Caco-2 (cell line): ENCODE results near the gene SH3YL1. TPM values are rescaled to one million over a fixed set of nuclear protein-coding genes. Genes with fewer than 3 reads are reported as not detected.

Experiments
- BruUV-seq: library from RNA; stranded (reverse); fragments of 400-500 nt; replicated peaks from 2 replicates; lab custom pipeline; 2021; lab: Mats Ljungman, UMichigan
- CTCF ChIA-PET: fragments of 300-600 bp; sonication (Branson Sonifier 250); formaldehyde crosslinking; loops from one replicate; lab custom pipeline; 2022; ENCODE audit warnings: antibody characterized with exemption; lab: Charles Lee
- POLR2A ChIA-PET: fragments of 300-600 bp; sonication (Branson Sonifier 250); formaldehyde crosslinking; loops from one replicate; lab custom pipeline; 2022; ENCODE audit warnings: antibody characterized with exemption; lab: Charles Lee
- DNase-seq, 2 experiments: peaks; one replicate each; pipeline versions ENCODE4 v3.0.0 to v3.0.0-alpha.2; 2020 to 2022
- H3K27me3 ChIP-seq: replicated peaks from 2 replicates; pipeline ENCODE4 v1.6.0; 2011; ENCODE audit warnings: low read length; ENCODE audit not compliant: control insufficient read depth, insufficient read depth
- H3K36me3 ChIP-seq: 2 replicates; pipeline ENCODE4 v1.5.1; 2011; ENCODE audit warnings: low read length; ENCODE audit not compliant: control insufficient read depth, insufficient read depth
- H3K4me1 ChIP-seq: fragments of 250-450 bp; sonication (Bioruptor Pico); 2 replicates; pipeline ENCODE4 v1.5.1; 2020; ENCODE audit warnings: mild to moderate bottlenecking
- H3K4me3 ChIP-seq: 2 replicates; pipeline ENCODE4 v1.5.1; 2011; ENCODE audit warnings: low read depth, mild to moderate bottlenecking, control low read depth, low read length
- H3K9me3 ChIP-seq: fragments of 250-450 bp; sonication (Bioruptor Pico); 2 replicates; pipeline ENCODE4 v1.5.1; 2020; ENCODE audit warnings: mild to moderate bottlenecking, moderate library complexity
- H3K27ac Mint-ChIP-seq: one replicate; pipeline ENCODE4 v1.8.0; 2022; ENCODE audit warnings: mixed read lengths; ENCODE audit not compliant: unreplicated experiment
- H3K27me3 Mint-ChIP-seq: one replicate; pipeline ENCODE4 v1.8.0; 2022; ENCODE audit warnings: mixed read lengths; ENCODE audit not compliant: insufficient read depth, unreplicated experiment
- H3K36me3 Mint-ChIP-seq: one replicate; pipeline ENCODE4 v1.8.0; 2022; ENCODE audit warnings: mild to moderate bottlenecking, mixed read lengths; ENCODE audit not compliant: insufficient read depth, unreplicated experiment
- H3K4me1 Mint-ChIP-seq: one replicate; pipeline ENCODE4 v1.8.0; 2022; ENCODE audit warnings: low read depth, mixed read lengths; ENCODE audit not compliant: unreplicated experiment
- H3K4me3 Mint-ChIP-seq: one replicate; pipeline ENCODE4 v1.8.0; 2022; ENCODE audit warnings: mild to moderate bottlenecking, moderate library complexity, mixed read lengths; ENCODE audit not compliant: unreplicated experiment
- H3K9me3 Mint-ChIP-seq: one replicate; pipeline ENCODE4 v1.8.0; 2022; ENCODE audit warnings: mixed read lengths; ENCODE audit not compliant: unreplicated experiment
- intact Hi-C: fragments of 100-400 bp; cut with micrococcal nuclease; formaldehyde crosslinking; loops from one replicate; pipeline ENCODE4 v1.10.0; 2022; ENCODE audit not compliant: unreplicated experiment
- total RNA-seq: library from RNA; stranded (reverse); gene quantifications from 2 replicates; pipeline ENCODE4 v1.2.3, GENCODE V29; 2022
- TF ChIP-seq, protein P1 (sequence below), 2 experiments: fragments of 200-600 bp in 1 of 2; IDR thresholded peaks; 1 replicate in 1 of 2; 2 replicates in 1 of 2; pipeline versions ENCODE4 v1.5.1 to v1.8.0; 2011 to 2022; ENCODE audit warnings: antibody characterized with exemption in 1 of 2, control low read depth in 1 of 2, inconsistent platforms in 1 of 2, low read depth in 1 of 2, low read length in 1 of 2, mild to moderate bottlenecking in 1 of 2, moderate library complexity in 1 of 2; ENCODE audit not compliant: insufficient read depth in 1 of 2, severe bottlenecking in 1 of 2, unreplicated experiment in 1 of 2

The SH3YL1 gene
- total RNA-seq, 1 experiment from 2014 or later: 76.0 TPM

DNA sequence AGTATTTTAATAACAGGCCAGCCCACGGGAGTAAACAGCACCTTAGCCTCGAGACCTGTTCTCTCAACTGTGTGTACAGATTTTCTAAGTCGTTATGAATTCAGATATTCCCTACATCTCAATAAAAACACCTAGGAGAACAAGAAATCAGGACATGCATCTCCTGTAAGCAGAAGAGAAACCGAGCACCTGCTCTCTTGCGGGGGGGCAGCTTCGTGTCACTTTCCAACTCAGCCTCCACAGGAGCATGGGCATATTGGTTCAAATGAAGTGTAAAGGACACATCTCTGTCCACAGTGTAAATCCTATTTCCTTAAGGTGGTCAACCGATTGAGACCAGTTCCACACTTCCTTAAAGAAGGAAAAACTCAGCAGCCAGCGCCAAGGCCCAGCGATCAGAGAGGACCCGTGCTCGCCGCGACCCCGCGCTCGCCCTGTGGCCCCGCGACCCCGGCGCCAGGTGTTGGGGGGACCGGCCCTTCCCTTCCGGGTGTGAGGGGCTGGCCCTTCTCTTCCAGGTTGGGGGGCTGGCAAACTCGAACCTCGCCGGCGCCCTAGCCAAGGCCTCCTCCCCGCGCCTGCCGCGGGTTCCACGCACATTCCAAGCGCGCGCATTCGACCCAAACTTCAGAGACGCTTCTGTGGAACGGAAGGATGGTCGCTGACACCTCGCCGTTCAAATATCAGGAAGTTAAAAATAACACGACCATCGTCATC, 652 bp downstream of the SH3YL1 start:
- intact Hi-C loops: loop anchor here (1.0 kb wide), 1 partner anchor 17 kb away; no protein-coding TSS in a partner anchor
- H3K36me3 Mint-ChIP-seq: peaks cover 15% of the 10 kb centered on the region
- TF ChIP-seq, protein P1, sequence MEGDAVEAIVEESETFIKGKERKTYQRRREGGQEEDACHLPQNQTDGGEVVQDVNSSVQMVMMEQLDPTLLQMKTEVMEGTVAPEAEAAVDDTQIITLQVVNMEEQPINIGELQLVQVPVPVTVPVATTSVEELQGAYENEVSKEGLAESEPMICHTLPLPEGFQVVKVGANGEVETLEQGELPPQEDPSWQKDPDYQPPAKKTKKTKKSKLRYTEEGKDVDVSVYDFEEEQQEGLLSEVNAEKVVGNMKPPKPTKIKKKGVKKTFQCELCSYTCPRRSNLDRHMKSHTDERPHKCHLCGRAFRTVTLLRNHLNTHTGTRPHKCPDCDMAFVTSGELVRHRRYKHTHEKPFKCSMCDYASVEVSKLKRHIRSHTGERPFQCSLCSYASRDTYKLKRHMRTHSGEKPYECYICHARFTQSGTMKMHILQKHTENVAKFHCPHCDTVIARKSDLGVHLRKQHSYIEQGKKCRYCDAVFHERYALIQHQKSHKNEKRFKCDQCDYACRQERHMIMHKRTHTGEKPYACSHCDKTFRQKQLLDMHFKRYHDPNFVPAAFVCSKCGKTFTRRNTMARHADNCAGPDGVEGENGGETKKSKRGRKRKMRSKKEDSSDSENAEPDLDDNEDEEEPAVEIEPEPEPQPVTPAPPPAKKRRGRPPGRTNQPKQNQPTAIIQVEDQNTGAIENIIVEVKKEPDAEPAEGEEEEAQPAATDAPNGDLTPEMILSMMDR (IDR thresholded peaks at IDR 0.05; ENCODE audit: insufficient read depth in 1 of 2, low read depth in 1 of 2, low read length in 1 of 2, severe bottlenecking in 1 of 2, unreplicated experiment in 1 of 2): no peak
- peaks cover 23% of the 10 kb centered on the region for H3K4me1 Mint-ChIP-seq
- TSS peak; percentile 37 for BruUV-seq
- ChIA-PET CTCF (no interaction called here), POLR2A (no interaction called here)
- peaks cover 8% of the 10 kb centered on the region; the same call in 1 of the 2 replicates for H3K9me3 ChIP-seq
- peak overlapping the region; percentile 86 for H3K4me3 Mint-ChIP-seq
- DNase-seq: no peak
- no peaks in the 10 kb centered on the region for H3K27me3 ChIP-seq
- H3K27ac Mint-ChIP-seq: peak overlapping the region; percentile 87
- no peaks in the 10 kb centered on the region for H3K36me3 ChIP-seq
- no peaks in the 10 kb centered on the region for H3K27me3 Mint-ChIP-seq
- peaks cover 9% of the 10 kb centered on the region for H3K9me3 Mint-ChIP-seq
- H3K4me3 ChIP-seq: peak overlapping the region; percentile 96
- peaks cover 32% of the 10 kb centered on the region for H3K4me1 ChIP-seq

DNA sequence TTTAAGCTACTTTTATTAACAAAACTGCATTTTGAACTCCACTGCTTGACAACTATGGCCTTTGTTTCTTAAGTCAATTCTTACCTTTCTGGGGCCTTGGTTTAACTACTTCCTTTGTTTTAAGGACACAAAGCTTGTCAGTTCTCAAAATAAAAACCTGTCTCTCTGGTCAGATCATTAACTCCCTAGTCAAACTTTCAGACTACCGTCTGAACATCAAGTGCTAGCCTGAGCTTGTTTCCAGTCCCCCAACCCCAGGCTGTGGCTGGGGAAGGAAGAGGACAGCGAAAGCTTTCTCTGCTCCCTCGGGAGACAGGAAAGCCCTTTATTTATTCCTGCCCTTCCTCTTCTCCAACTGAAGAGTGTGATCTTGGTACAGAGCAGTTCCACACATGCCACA, 1.7 kb downstream of the SH3YL1 start:
- no peaks in the 10 kb centered on the region for H3K27me3 ChIP-seq
- H3K4me3 ChIP-seq: no peak overlapping the region
- Mint-ChIP-seq H3K4me1 (peaks cover 23% of the 10 kb centered on the region), H3K27ac (no peak overlapping the region), H3K36me3 (peaks cover 11% of the 10 kb centered on the region), H3K9me3 (peaks cover 16% of the 10 kb centered on the region), H3K4me3 (peak overlapping the region; percentile 86), H3K27me3 (no peaks in the 10 kb centered on the region)
- no peak for DNase-seq
- peaks cover 14% of the 10 kb centered on the region; the same call in 1 of the 2 replicates for H3K9me3 ChIP-seq
- ChIA-PET POLR2A (no interaction called here), CTCF (no interaction called here)
- no TSS peak for BruUV-seq
- intact Hi-C loops: no loop called here
- TF ChIP-seq, protein P1 (IDR thresholded peaks at IDR 0.05; ENCODE audit: insufficient read depth in 1 of 2, low read depth in 1 of 2, low read length in 1 of 2, severe bottlenecking in 1 of 2, unreplicated experiment in 1 of 2): no peak
- H3K36me3 ChIP-seq: no peaks in the 10 kb centered on the region; the same call in 1 of the 2 replicates
- peaks cover 32% of the 10 kb centered on the region for H3K4me1 ChIP-seq

DNA sequence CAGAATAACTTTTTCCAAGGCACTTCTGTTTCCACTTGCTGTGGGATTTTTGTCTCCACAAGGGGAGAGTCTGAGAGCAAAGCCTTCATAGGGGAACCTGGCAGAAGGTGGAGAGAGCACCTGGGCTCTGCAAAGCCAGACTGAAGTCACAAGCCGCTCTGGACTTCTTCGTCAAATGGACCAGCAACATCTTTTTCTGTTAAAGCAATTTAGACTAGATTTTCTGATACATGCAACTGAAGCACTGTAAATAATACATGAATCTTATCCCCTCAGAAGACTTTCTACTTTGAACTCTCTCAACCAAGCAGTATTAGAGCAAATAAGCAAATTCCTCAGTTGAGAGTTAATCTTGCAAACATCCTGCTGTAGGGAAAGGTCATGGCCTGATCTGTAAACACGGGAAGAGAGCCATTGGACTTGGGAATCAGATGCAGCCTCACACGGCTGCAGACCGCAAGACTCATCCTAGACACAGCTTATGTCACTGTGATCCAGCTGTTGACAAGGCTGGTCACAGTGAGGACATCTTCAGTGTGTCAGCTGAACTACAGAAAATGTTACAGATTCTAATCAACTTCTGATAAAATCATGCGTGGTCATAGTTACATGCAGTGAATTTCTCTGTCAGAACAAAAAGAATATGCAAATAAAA, 3.2 kb downstream of the SH3YL1 start:
- intact Hi-C loops: no loop called here
- peaks cover 17% of the 10 kb centered on the region for H3K4me1 Mint-ChIP-seq
- H3K27ac Mint-ChIP-seq: no peak overlapping the region
- Histone ChIP-seq H3K27me3 (no peaks in the 10 kb centered on the region), H3K4me3 (no peak overlapping the region), H3K4me1 (peaks cover 21% of the 10 kb centered on the region), H3K36me3 (no peaks in the 10 kb centered on the region; the same call in 1 of the 2 replicates), H3K9me3 (peaks cover 14% of the 10 kb centered on the region; the same call in 1 of the 2 replicates)
- peaks cover 16% of the 10 kb centered on the region for H3K9me3 Mint-ChIP-seq
- H3K4me3 Mint-ChIP-seq: no peak overlapping the region
- CTCF ChIA-PET: interaction anchor here (1.7 kb wide), 1 partner anchor 14 kb away, joined by 10 read pairs; no protein-coding TSS in a partner anchor
- TF ChIP-seq, protein P1 (IDR thresholded peaks at IDR 0.05; ENCODE audit: insufficient read depth in 1 of 2, low read depth in 1 of 2, low read length in 1 of 2, severe bottlenecking in 1 of 2, unreplicated experiment in 1 of 2): no peak
- no peaks in the 10 kb centered on the region for H3K27me3 Mint-ChIP-seq
- H3K36me3 Mint-ChIP-seq: peaks cover 11% of the 10 kb centered on the region
- DNase-seq: peak; percentile 23 to 53
- no TSS peak for BruUV-seq
- POLR2A ChIA-PET: no interaction called here
